Measurements from ENCODE around the gene PHF19.

The PHF19 gene

GRCh38 chr9:120854596-120855327, 22.2 kb downstream of the PHF19 start:
- DNase-seq (ENCODE audit: low read depth, low spot score) = no peak

- DNase-seq (ENCODE audit: low read depth, low spot score) = no peak
Observed at GRCh38 chr9:120853198-120853597, 23.8 kb downstream of the PHF19 start.

GRCh38 chr9:120852240-120853010, 24.6 kb downstream of the PHF19 start:
- no peak for DNase-seq (ENCODE audit: low read depth, low spot score)

GRCh38 chr9:120851449-120851848, 25.5 kb downstream of the PHF19 start:
- no peak for DNase-seq (ENCODE audit: low read depth, low spot score)

- DNase-seq (ENCODE audit: low read depth, low spot score) = no peak
Observed at GRCh38 chr9:120850315-120850714, 26.7 kb downstream of the PHF19 start.

GRCh38 chr9:120846906-120847305, 30.1 kb downstream of the PHF19 start:
- DNase-seq (ENCODE audit: low read depth, low spot score) = no peak

GRCh38 chr9:120846251-120846889, 30.6 kb downstream of the PHF19 start:
- DNase-seq (ENCODE audit: low read depth, low spot score) = no peak

GRCh38 chr9:120845255-120845654, 31.7 kb downstream of the PHF19 start:
- peak; percentile 7 for DNase-seq (ENCODE audit: low read depth, low spot score)

- DNase-seq (ENCODE audit: low read depth, low spot score) = peak; percentile 83
Observed at GRCh38 chr9:120842685-120843485, 34.1 kb downstream of the PHF19 start, which contains the start of gene PSMD5. PSMD5 (minus strand) TSS chr9:120842922; CDS start chr9:120842909, 13 bp downstream.

GRCh38 chr9:120841930-120842684, 34.9 kb downstream of the PHF19 start:
- DNase-seq (ENCODE audit: low read depth, low spot score) = no peak

- no peak for DNase-seq (ENCODE audit: low read depth, low spot score)
Observed at GRCh38 chr9:120839146-120839545, 37.8 kb downstream of the PHF19 start.

- no peak for DNase-seq (ENCODE audit: low read depth, low spot score)
Observed at GRCh38 chr9:120837921-120838320, 39.1 kb downstream of the PHF19 start.

- DNase-seq (ENCODE audit: low read depth, low spot score) = no peak
Observed at GRCh38 chr9:120833325-120833724, 43.7 kb downstream of the PHF19 start.

- DNase-seq (ENCODE audit: low read depth, low spot score) = no peak
Observed at GRCh38 chr9:120832807-120833206, 44.2 kb downstream of the PHF19 start.

GRCh38 chr9:120830865-120831264, 46.1 kb downstream of the PHF19 start:
- DNase-seq (ENCODE audit: low read depth, low spot score) = no peak

GRCh38 chr9:120830151-120830550, 46.8 kb downstream of the PHF19 start:
- DNase-seq (ENCODE audit: low read depth, low spot score) = no peak

- DNase-seq (ENCODE audit: low read depth, low spot score) = no peak
Observed at GRCh38 chr9:120829650-120830049, 47.3 kb downstream of the PHF19 start.

- DNase-seq (ENCODE audit: low read depth, low spot score) = no peak
Observed at GRCh38 chr9:120820095-120820494, 56.9 kb downstream of the PHF19 start.

GRCh38 chr9:120818595-120818994, 58.4 kb downstream of the PHF19 start:
- no peak for DNase-seq (ENCODE audit: low read depth, low spot score)

- DNase-seq (ENCODE audit: low read depth, low spot score) = no peak
Observed at GRCh38 chr9:120815075-120815474, 61.9 kb downstream of the PHF19 start.

- no peak for DNase-seq (ENCODE audit: low read depth, low spot score)
Observed at GRCh38 chr9:120808931-120809330, 68.1 kb downstream of the PHF19 start.

Measured in activated naive CD8-positive, alpha-beta T cell treated with anti-CD3 and anti-CD28 coated beads, Interleukin-2, amount 50 U/mL, for 16 hours (primary cell).